ENCODE results near the gene CRTC2. TPM values are rescaled to one million over a fixed set of nuclear protein-coding genes. Genes with fewer than 3 reads are reported as not detected.

Gene CRTC2
- total RNA-seq, 4 donors from 2014 or later = 11.4 to 22.5 (median 18.1) TPM

DNA sequence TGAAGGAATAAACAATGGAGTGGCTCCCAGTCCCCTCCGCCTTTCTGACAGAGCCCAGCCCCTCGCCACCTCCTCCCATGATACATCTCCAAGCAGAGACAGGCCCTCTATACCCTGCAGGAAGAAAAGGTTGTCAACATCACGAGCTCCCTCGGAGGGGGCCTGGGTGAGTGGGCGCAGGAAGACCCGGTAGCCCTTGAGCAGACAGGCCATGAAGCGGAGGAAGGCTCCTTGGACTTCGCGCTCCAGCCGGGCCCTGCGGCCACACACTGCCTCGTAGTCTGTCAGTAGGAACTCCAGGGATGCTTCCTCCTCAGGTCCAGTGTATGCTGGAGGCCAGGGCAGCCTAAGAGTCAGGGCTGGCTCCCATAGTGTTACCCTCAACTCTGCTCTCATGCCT is 18.9 kb downstream of the CRTC2 start:
- H3K4me3 ChIP-seq (replicated peaks in 1 of 3) = no peak overlapping the region
- no peaks in the 10 kb centered on the region for H3K9me3 ChIP-seq
- H3K27ac ChIP-seq = no peak overlapping the region
- H3K4me1 ChIP-seq = peaks cover 0 to 1% of the 10 kb centered on the region in 2 donors
- intact Hi-C loops (cut with DNase I) = no loop called here
- H3K27me3 ChIP-seq = no peaks in the 10 kb centered on the region
- TF ChIP-seq, protein P1, sequence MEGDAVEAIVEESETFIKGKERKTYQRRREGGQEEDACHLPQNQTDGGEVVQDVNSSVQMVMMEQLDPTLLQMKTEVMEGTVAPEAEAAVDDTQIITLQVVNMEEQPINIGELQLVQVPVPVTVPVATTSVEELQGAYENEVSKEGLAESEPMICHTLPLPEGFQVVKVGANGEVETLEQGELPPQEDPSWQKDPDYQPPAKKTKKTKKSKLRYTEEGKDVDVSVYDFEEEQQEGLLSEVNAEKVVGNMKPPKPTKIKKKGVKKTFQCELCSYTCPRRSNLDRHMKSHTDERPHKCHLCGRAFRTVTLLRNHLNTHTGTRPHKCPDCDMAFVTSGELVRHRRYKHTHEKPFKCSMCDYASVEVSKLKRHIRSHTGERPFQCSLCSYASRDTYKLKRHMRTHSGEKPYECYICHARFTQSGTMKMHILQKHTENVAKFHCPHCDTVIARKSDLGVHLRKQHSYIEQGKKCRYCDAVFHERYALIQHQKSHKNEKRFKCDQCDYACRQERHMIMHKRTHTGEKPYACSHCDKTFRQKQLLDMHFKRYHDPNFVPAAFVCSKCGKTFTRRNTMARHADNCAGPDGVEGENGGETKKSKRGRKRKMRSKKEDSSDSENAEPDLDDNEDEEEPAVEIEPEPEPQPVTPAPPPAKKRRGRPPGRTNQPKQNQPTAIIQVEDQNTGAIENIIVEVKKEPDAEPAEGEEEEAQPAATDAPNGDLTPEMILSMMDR (IDR thresholded peaks at IDR 0.05) = no peak
- no peak for TF ChIP-seq POLR2A (IDR thresholded peaks at IDR 0.05)
- DNase-seq = no peak
- H3K36me3 ChIP-seq = peaks cover 46 to 47% of the 10 kb centered on the region in 2 donors
- 94 to 96% methylated on average over 9 to 12 of the region's 12 CpGs for WGBS, 2 donors

DNA sequence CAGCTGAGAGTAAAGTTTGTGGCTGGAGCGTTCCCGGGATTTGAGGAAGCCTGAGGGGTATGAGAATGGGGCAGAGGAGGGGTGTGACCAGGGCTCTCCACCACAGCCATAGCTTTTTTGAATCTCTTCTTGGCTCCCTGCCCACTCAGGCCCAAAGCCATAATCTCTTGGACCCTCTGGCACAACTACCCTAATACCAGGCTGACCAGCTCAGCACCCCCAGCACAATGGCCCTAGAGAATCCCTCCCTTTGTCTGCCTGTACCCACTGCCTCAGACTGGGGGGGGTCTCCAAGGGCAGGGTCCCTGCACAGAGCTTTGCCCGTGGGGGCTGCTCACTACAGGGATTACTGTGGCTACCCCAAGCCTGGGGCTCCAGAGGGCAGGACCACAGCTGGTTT is 19.4 kb downstream of the CRTC2 start:
- H3K9me3 ChIP-seq = no peaks in the 10 kb centered on the region
- DNase-seq = no peak
- H3K4me1 ChIP-seq = no peaks in the 10 kb centered on the region
- no peaks in the 10 kb centered on the region for H3K27me3 ChIP-seq
- WGBS, 2 donors = 90 to 92% methylated on average over 3 of the region's 3 CpGs
- H3K4me3 ChIP-seq (replicated peaks in 1 of 3) = no peak overlapping the region
- TF ChIP-seq, protein P1 (IDR thresholded peaks at IDR 0.05) = no peak
- TF ChIP-seq POLR2A (IDR thresholded peaks at IDR 0.05) = no peak
- no peak overlapping the region for H3K27ac ChIP-seq
- intact Hi-C loops (cut with DNase I) = no loop called here
- peaks cover 46 to 52% of the 10 kb centered on the region in 2 donors for H3K36me3 ChIP-seq

DNA sequence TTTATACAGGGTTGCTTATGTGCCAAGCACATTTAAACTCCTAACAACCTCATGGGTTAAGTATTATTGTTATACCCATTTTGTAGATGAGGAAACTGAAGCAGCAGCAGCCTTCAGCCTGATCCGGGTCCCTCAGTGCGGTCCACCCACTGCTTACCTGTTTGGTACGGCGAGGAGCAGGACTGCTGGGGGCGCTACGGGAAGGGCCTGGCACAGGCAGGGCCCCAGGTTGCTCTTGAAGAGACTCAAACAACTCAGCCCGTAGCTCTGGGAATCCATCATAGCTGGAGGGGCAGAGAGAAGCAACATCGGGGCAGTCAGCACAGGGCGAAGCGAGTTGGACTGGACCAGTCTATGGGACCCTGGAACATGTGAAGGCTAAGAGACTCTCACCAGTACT is 21.1 kb downstream of the CRTC2 start:
- WGBS, 2 donors = 96 to 98% methylated on average over 10 of the region's 10 CpGs
- H3K27me3 ChIP-seq = no peaks in the 10 kb centered on the region

DNA sequence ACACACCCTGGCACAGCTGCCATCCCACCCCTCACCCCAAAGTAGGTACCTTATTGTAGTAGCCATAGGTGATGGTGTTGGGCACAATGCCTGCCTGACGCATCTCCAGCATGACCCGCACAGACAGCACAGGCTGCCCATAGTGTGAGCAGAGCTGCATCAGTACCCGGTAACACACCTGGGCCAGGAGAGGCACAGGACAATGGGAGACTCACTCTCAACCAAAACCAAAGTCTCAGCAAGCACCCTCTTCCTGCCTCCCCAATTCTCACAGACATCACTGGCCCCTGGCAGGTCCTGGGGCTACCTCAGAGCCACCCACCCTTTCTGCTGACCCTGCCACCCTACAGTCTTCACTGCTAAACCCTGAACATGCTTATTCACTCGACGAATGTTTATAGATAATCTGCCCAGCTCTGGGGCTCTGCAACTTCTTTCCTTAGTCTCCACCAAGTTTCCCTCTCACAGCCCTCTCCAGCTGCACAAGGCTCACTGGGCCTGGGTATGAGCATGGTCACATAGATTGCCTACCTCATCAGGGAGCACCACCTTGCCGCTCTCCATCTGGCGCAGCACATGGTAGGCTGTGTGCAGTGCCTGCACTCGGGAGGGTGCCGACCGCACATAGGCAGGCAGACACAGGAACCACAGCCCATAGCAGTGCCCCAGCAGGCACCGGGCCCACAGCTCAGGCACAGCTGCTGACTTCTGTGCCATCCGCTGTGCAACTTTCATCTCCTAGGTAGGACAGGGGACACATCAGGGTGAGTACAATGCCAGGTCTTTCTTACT is 22.2 kb downstream of the CRTC2 start:
- 89 to 98% methylated on average over 7 to 12 of the region's 12 CpGs for WGBS, 2 donors
- no peak for DNase-seq

More for the DNA sequence above, 21.1 kb downstream of the CRTC2 start:
- Histone ChIP-seq H3K4me1 (no peaks in the 10 kb centered on the region), H3K9me3 (no peaks in the 10 kb centered on the region), H3K27ac (no peak overlapping the region), H3K4me3 (replicated peaks in 1 of 3) (no peak overlapping the region), H3K36me3 (peaks cover 46 to 68% of the 10 kb centered on the region in 2 donors)
- no peak for TF ChIP-seq POLR2A (IDR thresholded peaks at IDR 0.05)
- TF ChIP-seq, protein P1 (IDR thresholded peaks at IDR 0.05) = no peak
- no peak for DNase-seq
- intact Hi-C loops (cut with DNase I) = no loop called here

DNA sequence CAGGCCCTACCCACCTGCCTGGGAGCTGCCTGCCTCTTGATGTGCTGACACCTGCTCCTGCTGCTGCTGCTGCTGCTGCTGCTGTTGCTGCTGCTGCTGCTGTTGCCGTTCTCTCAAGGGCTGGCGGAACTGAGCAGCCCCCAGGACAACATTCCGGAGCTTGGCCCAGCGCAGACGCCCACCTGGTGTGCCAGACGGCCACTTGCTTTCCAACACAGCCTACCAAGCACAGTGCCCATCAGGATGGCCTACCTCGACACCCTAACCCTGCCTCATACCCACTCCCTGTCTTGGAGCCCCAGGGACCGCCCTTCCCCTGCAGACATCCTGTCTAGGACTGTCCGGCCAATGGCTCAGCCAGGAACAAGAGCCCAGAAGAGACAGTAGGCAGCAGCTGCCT is 23.7 kb downstream of the CRTC2 start:
- DNase-seq = no peak
- Histone ChIP-seq H3K27ac (no peak overlapping the region), H3K9me3 (no peaks in the 10 kb centered on the region), H3K4me3 (replicated peaks in 1 of 3) (no peak overlapping the region), H3K4me1 (no peaks in the 10 kb centered on the region), H3K36me3 (peaks cover 41 to 65% of the 10 kb centered on the region in 2 donors), H3K27me3 (no peaks in the 10 kb centered on the region)
- intact Hi-C loops (cut with DNase I) = no loop called here
- 94 to 97% methylated on average over 4 to 9 of the region's 9 CpGs for WGBS, 2 donors
- TF ChIP-seq POLR2A (IDR thresholded peaks at IDR 0.05) = no peak
- TF ChIP-seq, protein P1 (IDR thresholded peaks at IDR 0.05) = no peak

More for the DNA sequence above, 22.2 kb downstream of the CRTC2 start:
- Histone ChIP-seq H3K27me3 (no peaks in the 10 kb centered on the region), H3K27ac (no peak overlapping the region), H3K9me3 (no peaks in the 10 kb centered on the region), H3K4me3 (replicated peaks in 1 of 3) (no peak overlapping the region), H3K4me1 (no peaks in the 10 kb centered on the region), H3K36me3 (peaks cover 46 to 72% of the 10 kb centered on the region in 2 donors)
- intact Hi-C loops (cut with DNase I) = no loop called here
- TF ChIP-seq POLR2A (IDR thresholded peaks at IDR 0.05) = no peak
- TF ChIP-seq, protein P1 (IDR thresholded peaks at IDR 0.05) = no peak
